Endodermal cell (in vitro differentiated cells): Measurements from ENCODE around the gene STRN3. TPM values are rescaled to one million over a fixed set of nuclear protein-coding genes. Genes with fewer than 3 reads are reported as not detected.

ENCODE experiments used
- DNase-seq: peaks from one replicate; pipeline ENCODE4 v3.0.0-alpha.2; 2017
- H3K27ac ChIP-seq: 2 replicates; pipeline ENCODE4 v1.5.1; 2013; ENCODE audit warnings: mild to moderate bottlenecking, low read depth, low read length, moderate library complexity
- H3K27me3 ChIP-seq: 2 replicates; pipeline ENCODE4 v1.6.1; 2013; ENCODE audit warnings: mild to moderate bottlenecking, low read length, moderate library complexity; ENCODE audit not compliant: insufficient read depth, control insufficient read depth, poor library complexity, severe bottlenecking
- H3K36me3 ChIP-seq: 2 replicates; pipeline ENCODE4 v1.7.0; 2013; ENCODE audit warnings: mild to moderate bottlenecking, low read length, moderate library complexity; ENCODE audit not compliant: control insufficient read depth, insufficient read depth
- H3K4me1 ChIP-seq: one replicate; pipeline ENCODE4 v1.7.0; 2013; ENCODE audit warnings: low read length; ENCODE audit not compliant: control insufficient read depth, insufficient read depth
- H3K4me3 ChIP-seq: 2 replicates; pipeline ENCODE4 v1.5.1; 2013; ENCODE audit warnings: mild to moderate bottlenecking, low read length, moderate library complexity
- H3K9ac ChIP-seq: 2 replicates; pipeline ENCODE4 v1.6.1; 2013; ENCODE audit warnings: mild to moderate bottlenecking, low read length, moderate library complexity; ENCODE audit not compliant: poor library complexity, severe bottlenecking; ENCODE audit errors: extremely low read depth
- H3K9me3 ChIP-seq: 2 replicates; pipeline ENCODE4 v1.6.1; 2013; ENCODE audit warnings: mild to moderate bottlenecking, low read length, moderate library complexity; ENCODE audit not compliant: control insufficient read depth
- H3K27ac Mint-ChIP-seq: 2 replicates; pipeline ENCODE4 v1.8.0; 2020; ENCODE audit warnings: mixed read lengths
- H3K27me3 Mint-ChIP-seq: 2 replicates; pipeline ENCODE4 v1.8.0; 2021; ENCODE audit warnings: mild to moderate bottlenecking, mixed read lengths; ENCODE audit not compliant: insufficient read depth
- H3K36me3 Mint-ChIP-seq: 2 replicates; pipeline ENCODE4 v1.8.0; 2020; ENCODE audit warnings: low read depth, mixed read lengths
- H3K4me1 Mint-ChIP-seq: 2 replicates; pipeline ENCODE4 v1.8.0; 2020; ENCODE audit warnings: mixed read lengths
- H3K4me3 Mint-ChIP-seq: 2 replicates; pipeline ENCODE4 v1.8.0; 2020; ENCODE audit warnings: mild to moderate bottlenecking, moderate library complexity, mixed read lengths
- H3K9me3 Mint-ChIP-seq: 2 replicates; pipeline ENCODE4 v1.8.0; 2020; ENCODE audit warnings: mild to moderate bottlenecking, mixed read lengths
- WGBS, 2 experiments: methylation state at CpG; one replicate each; pipeline versions ENCODE4 v1.1.5 to v1.1.7; 2013; ENCODE audit warnings: missing lambda C conversion rate in 2 of 2, mixed read lengths in 1 of 2; ENCODE audit not compliant: insufficient coverage in 1 of 2, insufficient read length in 1 of 2; 5-methylcytosine and 5-hydroxymethylcytosine counted together
- total RNA-seq, 2 donors: library from RNA; stranded (reverse); fragmentation: NEBNext Ultra II Directional in 1 of 2; extraction: Animal tissue kit (Norgen Biotek cat#: 25700) in 1 of 2; gene quantifications; 2 replicates in 1 of 2; 3 replicates in 1 of 2; pipeline ENCODE4 v1.2.1, GENCODE V29; 2021
- TF ChIP-seq, protein P1 (sequence below): fragments of 200-600 bp; sonication (generic); conservative IDR thresholded peaks from 2 replicates; pipeline ENCODE4 v1.5.0; 2021; ENCODE audit warnings: antibody characterized with exemption, mild to moderate bottlenecking

The STRN3 gene
- total RNA-seq, 2 donors from 2014 or later = 56.5 to 58.9 TPM

GRCh38 chr14:30861200-30861599 is 165.0 kb downstream of the STRN3 start:
- Histone ChIP-seq H3K27ac (no peak overlapping the region), H3K9ac (no peak overlapping the region), H3K9me3 (no peaks in the 10 kb centered on the region), H3K27me3 (no peaks in the 10 kb centered on the region), H3K4me1 (no peaks in the 10 kb centered on the region), H3K36me3 (no peaks in the 10 kb centered on the region), H3K4me3 (no peak overlapping the region)
- H3K4me1 Mint-ChIP-seq = peaks cover 2% of the 10 kb centered on the region
- no peak overlapping the region for H3K4me3 Mint-ChIP-seq
- WGBS, 2 experiments = 78 to 88% methylated on average over 1 of the region's 1 CpG
- no peak overlapping the region for H3K27ac Mint-ChIP-seq
- no peak for DNase-seq
- H3K27me3 Mint-ChIP-seq = no peaks in the 10 kb centered on the region
- H3K9me3 Mint-ChIP-seq = no peaks in the 10 kb centered on the region
- no peaks in the 10 kb centered on the region for H3K36me3 Mint-ChIP-seq
- TF ChIP-seq, protein P1, sequence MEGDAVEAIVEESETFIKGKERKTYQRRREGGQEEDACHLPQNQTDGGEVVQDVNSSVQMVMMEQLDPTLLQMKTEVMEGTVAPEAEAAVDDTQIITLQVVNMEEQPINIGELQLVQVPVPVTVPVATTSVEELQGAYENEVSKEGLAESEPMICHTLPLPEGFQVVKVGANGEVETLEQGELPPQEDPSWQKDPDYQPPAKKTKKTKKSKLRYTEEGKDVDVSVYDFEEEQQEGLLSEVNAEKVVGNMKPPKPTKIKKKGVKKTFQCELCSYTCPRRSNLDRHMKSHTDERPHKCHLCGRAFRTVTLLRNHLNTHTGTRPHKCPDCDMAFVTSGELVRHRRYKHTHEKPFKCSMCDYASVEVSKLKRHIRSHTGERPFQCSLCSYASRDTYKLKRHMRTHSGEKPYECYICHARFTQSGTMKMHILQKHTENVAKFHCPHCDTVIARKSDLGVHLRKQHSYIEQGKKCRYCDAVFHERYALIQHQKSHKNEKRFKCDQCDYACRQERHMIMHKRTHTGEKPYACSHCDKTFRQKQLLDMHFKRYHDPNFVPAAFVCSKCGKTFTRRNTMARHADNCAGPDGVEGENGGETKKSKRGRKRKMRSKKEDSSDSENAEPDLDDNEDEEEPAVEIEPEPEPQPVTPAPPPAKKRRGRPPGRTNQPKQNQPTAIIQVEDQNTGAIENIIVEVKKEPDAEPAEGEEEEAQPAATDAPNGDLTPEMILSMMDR = no peak

DNA sequence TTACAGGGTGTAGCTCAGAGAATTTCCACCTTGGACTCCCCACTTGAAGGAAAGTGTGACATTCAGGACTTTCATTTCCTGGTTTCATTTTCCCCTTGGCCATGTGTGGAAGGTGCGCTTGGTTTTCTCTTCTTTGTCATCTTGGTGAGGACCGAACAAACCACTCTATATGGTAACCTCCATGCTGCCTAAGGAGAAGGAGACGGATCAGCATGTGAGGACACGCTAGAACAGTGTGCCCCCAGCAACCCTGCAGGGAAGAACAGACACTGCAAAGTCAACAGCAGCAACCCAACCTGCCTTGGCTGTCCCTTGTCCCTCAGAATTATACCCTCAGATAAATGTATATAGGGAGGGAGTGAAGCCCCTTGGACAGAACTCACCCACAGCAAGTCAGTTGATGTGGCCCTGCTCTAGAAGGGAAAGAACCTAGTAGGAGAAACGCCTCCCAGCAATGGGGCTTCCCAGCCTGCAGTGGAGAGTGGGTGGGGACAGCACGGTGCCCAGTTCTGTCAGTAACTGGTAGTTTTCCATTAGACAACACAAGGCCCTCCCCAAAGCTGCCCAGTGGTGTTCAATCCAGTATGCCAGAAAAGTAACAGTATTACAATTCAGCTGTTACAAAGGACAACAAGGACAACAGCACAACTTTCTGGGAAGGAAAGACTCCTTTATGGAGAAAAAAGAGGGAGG is 170.7 kb downstream of the STRN3 start:
- H3K9me3 Mint-ChIP-seq = no peaks in the 10 kb centered on the region
- H3K27ac ChIP-seq = no peak overlapping the region

DNA sequence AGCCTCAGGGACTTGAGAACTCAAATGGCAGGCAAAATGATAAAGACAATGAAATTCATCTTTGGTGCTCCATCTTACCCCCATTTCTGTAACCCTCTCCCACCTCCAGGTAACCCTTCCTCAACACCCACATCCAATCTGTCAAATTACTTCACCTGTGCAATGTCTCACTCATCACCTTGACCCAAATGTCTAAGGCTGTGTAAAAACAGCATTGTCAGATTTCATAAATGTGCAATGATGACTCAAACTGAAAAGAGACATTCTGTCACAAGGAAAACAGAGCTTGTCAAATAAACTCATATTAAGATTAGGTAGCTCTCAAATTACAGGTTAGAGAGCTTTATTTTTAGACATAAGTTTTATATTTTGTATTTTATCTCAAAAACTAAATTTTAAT is 171.7 kb downstream of the STRN3 start:
- H3K36me3 Mint-ChIP-seq = no peaks in the 10 kb centered on the region
- H3K36me3 ChIP-seq = no peaks in the 10 kb centered on the region
- H3K4me3 ChIP-seq = no peak overlapping the region
- DNase-seq = no peak
- H3K27me3 Mint-ChIP-seq = no peaks in the 10 kb centered on the region
- no peak overlapping the region for H3K9ac ChIP-seq
- no peaks in the 10 kb centered on the region for H3K27me3 ChIP-seq
- TF ChIP-seq, protein P1 = no peak
- H3K4me3 Mint-ChIP-seq = no peak overlapping the region
- no peaks in the 10 kb centered on the region for H3K4me1 ChIP-seq
- no peaks in the 10 kb centered on the region for H3K9me3 ChIP-seq
- no peaks in the 10 kb centered on the region for H3K4me1 Mint-ChIP-seq
- H3K9me3 Mint-ChIP-seq = no peaks in the 10 kb centered on the region
- H3K27ac Mint-ChIP-seq = no peak overlapping the region
- no peak overlapping the region for H3K27ac ChIP-seq

More for the DNA sequence above, 170.7 kb downstream of the STRN3 start:
- no peaks in the 10 kb centered on the region for H3K4me1 ChIP-seq
- no peaks in the 10 kb centered on the region for H3K36me3 ChIP-seq
- no peaks in the 10 kb centered on the region for H3K36me3 Mint-ChIP-seq
- 84 to 92% methylated on average over 2 to 6 of the region's 6 CpGs for WGBS, 2 experiments
- no peaks in the 10 kb centered on the region for H3K27me3 ChIP-seq
- TF ChIP-seq, protein P1 = no peak
- H3K9ac ChIP-seq = no peak overlapping the region
- DNase-seq = no peak
- H3K27ac Mint-ChIP-seq = no peak overlapping the region
- no peaks in the 10 kb centered on the region for H3K9me3 ChIP-seq
- no peaks in the 10 kb centered on the region for H3K27me3 Mint-ChIP-seq
- no peak overlapping the region for H3K4me3 ChIP-seq
- peaks cover 2% of the 10 kb centered on the region for H3K4me1 Mint-ChIP-seq
- H3K4me3 Mint-ChIP-seq = no peak overlapping the region
